Peyer's patch (tissue), 4 donors: ENCODE measurements around the gene CD274. TPM values are rescaled to one million over a fixed set of nuclear protein-coding genes. Genes with fewer than 3 reads are reported as not detected.
A peak's percentile ranks its signal among the peaks of the same experiment; 100 is the strongest.

Experiments used
- DNase-seq, 3 donors: peaks; one replicate each; pipeline ENCODE4 v3.0.0-alpha.2; 2017 to 2019
- H3K27ac ChIP-seq, 4 donors: fragments of 200-600 bp; sonication (generic); one replicate each; pipeline ENCODE4 v1.5.1; 2016 to 2019
- H3K27me3 ChIP-seq, 2 donors: fragments of 200-600 bp; sonication (generic); one replicate each; pipeline ENCODE4 v1.5.1; 2019
- H3K36me3 ChIP-seq, 3 donors: fragments of 200-600 bp; sonication (generic); one replicate each; pipeline ENCODE4 v1.5.1; 2016 to 2019
- H3K4me1 ChIP-seq, 4 donors: fragments of 200-600 bp; sonication (generic); one replicate each; pipeline ENCODE4 v1.5.1; 2016 to 2019
- H3K4me3 ChIP-seq, 4 donors: fragments of 200-600 bp; sonication (generic); 1 replicate in 3 of 4; 2 replicates in 1 of 4; pipeline ENCODE4 v1.5.1; 2016 to 2019; ENCODE audit warnings: mild to moderate bottlenecking in 1 of 4
- H3K9me3 ChIP-seq, 4 donors: fragments of 200-600 bp; sonication (generic); one replicate each; pipeline ENCODE4 v1.5.1; 2016 to 2019; ENCODE audit warnings: mild to moderate bottlenecking in 1 of 4
- POLR2A ChIP-seq, 2 donors: fragments of 450-650 bp; IDR thresholded peaks; one replicate each; pipeline ENCODE4 v1.5.1; 2017; ENCODE audit warnings: antibody characterized with exemption in 2 of 2, mild to moderate bottlenecking in 2 of 2, moderate library complexity in 2 of 2
- total RNA-seq, 4 donors: library from RNA; depleted of rRNA; stranded (reverse); fragments of >200 nt; gene quantifications; one replicate each; pipeline ENCODE4 v1.1.0, GENCODE V29; 2016
- TF ChIP-seq, protein P1 (sequence below), 6 experiments: fragments of 450-650 bp in 4 of 6; fragments of 200-600 bp in 2 of 6; sonication (generic) in 1 of 6; IDR thresholded peaks; one replicate each; pipeline ENCODE4 v1.5.1; 2017 to 2019; ENCODE audit warnings: antibody characterized with exemption in 6 of 6, mild to moderate bottlenecking in 3 of 6, moderate library complexity in 1 of 6

Gene CD274
- total RNA-seq, 4 donors from 2014 or later = 1.7 to 6.2 (median 3.4) TPM

DNA sequence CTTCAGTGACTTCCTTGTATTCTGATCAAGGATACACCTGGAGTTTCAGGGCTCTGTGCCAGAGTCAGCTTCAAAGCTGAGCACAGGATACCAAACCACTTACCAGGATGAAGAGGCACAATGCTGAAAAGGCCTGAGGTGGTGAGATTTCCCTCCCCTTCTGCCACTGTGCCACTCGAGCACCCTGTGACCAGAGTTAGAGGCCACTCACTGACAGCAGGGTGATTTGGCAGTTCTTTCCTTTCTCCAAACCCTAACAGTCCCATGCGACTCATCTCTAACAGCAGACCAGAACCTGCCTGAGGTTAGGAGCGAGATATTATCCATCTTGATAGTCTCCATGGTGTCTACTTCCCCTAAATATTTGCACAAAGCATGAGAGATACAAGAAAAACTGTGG, 14.4 kb upstream of the CD274 start:
- peak overlapping the region in 2 of 4 donors; percentile 70 to 81 for H3K4me3 ChIP-seq
- H3K27ac ChIP-seq = peak overlapping the region in 3 of 4 donors; percentile 92 to 96 (median 94)
- no peaks in the 10 kb centered on the region for H3K9me3 ChIP-seq
- peak in 1 of 3 donors; percentile 47 for DNase-seq
- TF ChIP-seq, protein P1, sequence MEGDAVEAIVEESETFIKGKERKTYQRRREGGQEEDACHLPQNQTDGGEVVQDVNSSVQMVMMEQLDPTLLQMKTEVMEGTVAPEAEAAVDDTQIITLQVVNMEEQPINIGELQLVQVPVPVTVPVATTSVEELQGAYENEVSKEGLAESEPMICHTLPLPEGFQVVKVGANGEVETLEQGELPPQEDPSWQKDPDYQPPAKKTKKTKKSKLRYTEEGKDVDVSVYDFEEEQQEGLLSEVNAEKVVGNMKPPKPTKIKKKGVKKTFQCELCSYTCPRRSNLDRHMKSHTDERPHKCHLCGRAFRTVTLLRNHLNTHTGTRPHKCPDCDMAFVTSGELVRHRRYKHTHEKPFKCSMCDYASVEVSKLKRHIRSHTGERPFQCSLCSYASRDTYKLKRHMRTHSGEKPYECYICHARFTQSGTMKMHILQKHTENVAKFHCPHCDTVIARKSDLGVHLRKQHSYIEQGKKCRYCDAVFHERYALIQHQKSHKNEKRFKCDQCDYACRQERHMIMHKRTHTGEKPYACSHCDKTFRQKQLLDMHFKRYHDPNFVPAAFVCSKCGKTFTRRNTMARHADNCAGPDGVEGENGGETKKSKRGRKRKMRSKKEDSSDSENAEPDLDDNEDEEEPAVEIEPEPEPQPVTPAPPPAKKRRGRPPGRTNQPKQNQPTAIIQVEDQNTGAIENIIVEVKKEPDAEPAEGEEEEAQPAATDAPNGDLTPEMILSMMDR (IDR thresholded peaks at IDR 0.05) = no peak
- no peak for TF ChIP-seq POLR2A (IDR thresholded peaks at IDR 0.05)
- H3K27me3 ChIP-seq = no peaks in the 10 kb centered on the region
- peaks cover 0 to 16% (median 0%) of the 10 kb centered on the region in 3 donors for H3K36me3 ChIP-seq
- H3K4me1 ChIP-seq = peaks cover 0 to 12% (median 0%) of the 10 kb centered on the region in 4 donors

DNA sequence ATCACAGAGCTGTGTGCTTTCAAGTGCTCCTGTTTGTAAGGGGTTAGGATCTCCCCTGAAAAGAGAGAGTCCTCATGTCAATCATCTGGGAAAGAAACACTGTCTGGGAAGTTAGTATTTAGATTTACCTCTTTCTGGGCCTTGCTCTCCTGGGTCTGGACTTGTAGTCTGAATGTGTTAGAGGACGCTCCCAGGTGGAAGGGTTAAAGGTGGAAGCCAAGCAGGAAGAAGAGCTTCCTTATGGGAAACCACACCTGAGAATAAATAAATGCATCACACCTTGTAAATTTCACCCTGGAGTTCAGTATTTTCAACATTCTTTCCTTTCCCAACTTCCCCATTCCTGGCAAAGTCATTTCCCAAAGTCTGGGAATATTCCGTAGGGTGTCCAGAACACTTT, 13.9 kb upstream of the CD274 start:
- Histone ChIP-seq H3K9me3 (no peaks in the 10 kb centered on the region), H3K36me3 (peaks cover 0 to 12% (median 0%) of the 10 kb centered on the region in 3 donors), H3K27ac (peak overlapping the region in 3 of 4 donors; percentile 92 to 96 (median 94)), H3K4me1 (peaks cover 0 to 12% (median 0%) of the 10 kb centered on the region in 4 donors), H3K27me3 (no peaks in the 10 kb centered on the region), H3K4me3 (peak overlapping the region in 2 of 4 donors; percentile 70 to 81)
- peak in 1 of 3 donors; percentile 55 for DNase-seq
- TF ChIP-seq, protein P1 (IDR thresholded peaks at IDR 0.05) = no peak
- TF ChIP-seq POLR2A (IDR thresholded peaks at IDR 0.05) = peak in 1 of 2 donors; percentile 2

GRCh38 chr9:5437254-5438216, 12.8 kb upstream of the CD274 start, which contains the start of gene PLGRKT:
Gene PLGRKT (minus strand): TSS chr9:5437925. CDS start chr9:5431977, 5,948 bp downstream.
- no peaks in the 10 kb centered on the region for H3K27me3 ChIP-seq
- H3K4me1 ChIP-seq = peaks cover 0 to 12% (median 0%) of the 10 kb centered on the region in 4 donors
- peaks cover 0 to 8% (median 0%) of the 10 kb centered on the region in 3 donors for H3K36me3 ChIP-seq
- peak within 1 kb of the TSS; percentile 61 to 81 (median 70) for H3K4me3 ChIP-seq
- H3K9me3 ChIP-seq = no peaks in the 10 kb centered on the region
- peak; percentile 96 to 98 (median 96) for DNase-seq
- H3K27ac ChIP-seq = peak within 1 kb of the TSS; percentile 92 to 96 (median 93)
- TF ChIP-seq, protein P1 (IDR thresholded peaks at IDR 0.05) = peak in 2 of 6 experiments; percentile 33 to 43
- TF ChIP-seq POLR2A (IDR thresholded peaks at IDR 0.05) = peak; percentile 97 to 98

GRCh38 chr9:5438301-5439162, 11.8 kb upstream of the CD274 start:
- Histone ChIP-seq H3K9me3 (no peaks in the 10 kb centered on the region), H3K4me1 (peaks cover 0 to 12% (median 0%) of the 10 kb centered on the region in 4 donors), H3K27me3 (no peaks in the 10 kb centered on the region), H3K36me3 (peaks cover 0 to 8% (median 0%) of the 10 kb centered on the region in 3 donors), H3K4me3 (peak overlapping the region; percentile 61 to 81 (median 70)), H3K27ac (peak overlapping the region; percentile 92 to 96 (median 93))
- TF ChIP-seq, protein P1 (IDR thresholded peaks at IDR 0.05) = no peak
- TF ChIP-seq POLR2A (IDR thresholded peaks at IDR 0.05) = no peak
- DNase-seq = peak in 2 of 3 donors; percentile 52 to 61

DNA sequence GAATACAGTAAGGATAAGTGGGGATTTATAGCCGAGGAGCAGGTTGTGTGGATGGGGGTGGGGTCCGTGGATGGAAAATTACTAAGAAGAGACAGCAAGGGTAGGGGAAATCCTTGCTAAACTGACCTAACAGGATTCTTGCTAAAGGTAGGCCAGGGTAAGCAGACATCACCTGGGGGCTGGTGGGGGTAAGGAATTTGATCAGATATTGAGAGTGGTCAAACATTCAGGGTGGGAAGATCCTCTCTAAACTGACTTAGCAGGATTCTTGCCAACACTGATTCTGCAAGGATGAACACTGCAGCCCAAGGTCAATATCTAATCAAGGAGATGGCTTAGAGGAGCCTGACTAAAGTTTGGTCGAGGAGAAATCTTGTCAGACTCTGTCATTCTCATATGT, 9.9 kb upstream of the CD274 start:
- no peaks in the 10 kb centered on the region for H3K27me3 ChIP-seq
- H3K4me3 ChIP-seq = no peak overlapping the region
- H3K9me3 ChIP-seq = no peaks in the 10 kb centered on the region
- peaks cover 0 to 12% (median 0%) of the 10 kb centered on the region in 4 donors for H3K4me1 ChIP-seq
- peaks cover 0 to 1% (median 0%) of the 10 kb centered on the region in 3 donors for H3K36me3 ChIP-seq
- no peak for DNase-seq
- no peak for TF ChIP-seq POLR2A (IDR thresholded peaks at IDR 0.05)
- TF ChIP-seq, protein P1 (IDR thresholded peaks at IDR 0.05) = no peak
- H3K27ac ChIP-seq = no peak overlapping the region
